Right lobe of liver (tissue), 6 donors: ENCODE data around the gene DCP2. TPM values are rescaled to one million over a fixed set of nuclear protein-coding genes. Genes with fewer than 3 reads are reported as not detected.

Source experiments
- ATAC-seq, 4 donors: fragments of 200-7000 bp; cut with Tn5 transposase; one replicate each; pipeline ENCODE4 v1.9.1; 2020; ENCODE audit warnings: mild to moderate bottlenecking in 4 of 4, moderate library complexity in 4 of 4
- DNase-seq, 3 donors: peaks; one replicate each; pipeline ENCODE4 v3.0.0-alpha.2; 2020
- H3K27ac ChIP-seq, 3 donors: fragments of 200-600 bp; one replicate each; pipeline ENCODE4 v1.8.0; 2022
- H3K27me3 ChIP-seq, 2 donors: fragments of 200-600 bp; one replicate each; pipeline ENCODE4 v1.8.0; 2022
- H3K36me3 ChIP-seq, 4 donors: fragments of 200-600 bp; sonication (generic) in 1 of 4; one replicate each; pipeline versions ENCODE4 v1.5.1 to v1.8.0; 2017 to 2022; ENCODE audit warnings: control low read depth in 1 of 4
- H3K4me1 ChIP-seq, 4 donors: fragments of 200-600 bp; sonication (generic) in 1 of 4; one replicate each; pipeline versions ENCODE4 v1.5.1 to v1.8.0; 2017 to 2022; ENCODE audit warnings: control low read depth in 1 of 4
- H3K4me3 ChIP-seq, 3 donors: fragments of 200-600 bp; one replicate each; pipeline ENCODE4 v1.8.0; 2022
- H3K9me3 ChIP-seq, 4 donors: fragments of 200-600 bp; sonication (generic) in 1 of 4; one replicate each; pipeline versions ENCODE4 v1.5.1 to v1.8.0; 2017 to 2022; ENCODE audit warnings: control low read depth in 1 of 4
- CTCF ChIP-seq, 4 donors: fragments of 200-600 bp in 3 of 4; fragments of 450-650 bp in 1 of 4; IDR thresholded peaks; one replicate each; pipeline versions ENCODE4 v1.5.1 to v1.8.0; 2016 to 2022; ENCODE audit warnings: antibody characterized with exemption in 4 of 4, mild to moderate bottlenecking in 2 of 4
- POLR2A ChIP-seq: fragments of 450-650 bp; IDR thresholded peaks from one replicate; pipeline ENCODE4 v1.6.1; 2017; ENCODE audit warnings: antibody characterized with exemption, mild to moderate bottlenecking
- WGBS: methylation state at CpG from one replicate; pipeline ENCODE4 v1.1.6; 2018; ENCODE audit warnings: low coverage, low lambda C conversion rate; ENCODE audit not compliant: insufficient coverage; ENCODE audit errors: missing lambda C conversion rate; 5-methylcytosine and 5-hydroxymethylcytosine counted together
- intact Hi-C, 2 donors: fragments of 100-400 bp; cut with DNase I; formaldehyde crosslinking; loops; one replicate each; pipeline versions ENCODE4 v1.11.2 to v1.14.1; 2022
- total RNA-seq, 6 experiments: library from RNA; depleted of rRNA in 2 of 6; stranded (reverse); fragments of >200 nt in 2 of 6; fragmentation: NEBNext Ultra II Directional in 3 of 6; extraction: Animal tissue kit (Norgen Biotek cat#: 25700) in 3 of 6; gene quantifications; one replicate each; pipeline versions ENCODE4 v1.1.0 to v1.2.4, GENCODE V29; 2016 to 2023
- donor health status: DM: no; HTN: yes; CAD: no.
- donor health status: DM: no; HTN: no; CAD: no.
- donor health status: DM: no; HTN: no; CAD: no.
- donor health status: DM: no; HTN: yes; CAD: no.
- donor health status: DM: no; HTN: yes; CAD: no.

The DCP2 gene
- total RNA-seq, 6 experiments from 2014 or later: 12.0 to 20.8 (median 14.6) TPM

GRCh38 chr5:113002423-113002822, 25.8 kb downstream of the DCP2 start:
- no peak for DNase-seq
- WGBS: 94% methylated on average over 5 of the region's 5 CpGs
- Histone ChIP-seq H3K36me3 (peaks cover 0 to 27% (median 6%) of the 10 kb centered on the region in 4 donors), H3K4me3 (no peak overlapping the region), H3K4me1 (peaks cover 0 to 5% (median 0%) of the 10 kb centered on the region in 4 donors), H3K9me3 (no peaks in the 10 kb centered on the region), H3K27me3 (no peaks in the 10 kb centered on the region), H3K27ac (no peak overlapping the region)
- TF ChIP-seq CTCF (IDR thresholded peaks at IDR 0.05): no peak
- no peak for TF ChIP-seq POLR2A
- intact Hi-C loops: no loop called here
- ATAC-seq: no peak

GRCh38 chr5:113003763-113004162, 27.2 kb downstream of the DCP2 start:
- Histone ChIP-seq H3K4me1 (peaks cover 0 to 5% (median 0%) of the 10 kb centered on the region in 4 donors), H3K27me3 (no peaks in the 10 kb centered on the region), H3K9me3 (no peaks in the 10 kb centered on the region), H3K4me3 (no peak overlapping the region), H3K36me3 (peaks cover 0 to 31% (median 6%) of the 10 kb centered on the region in 4 donors), H3K27ac (no peak overlapping the region)
- intact Hi-C loops: no loop called here
- no peak for TF ChIP-seq POLR2A
- no peak for TF ChIP-seq CTCF (IDR thresholded peaks at IDR 0.05)
- ATAC-seq (no peak), DNase-seq (no peak)
- 74% methylated on average over 3 of the region's 3 CpGs for WGBS

- DNase-seq (no peak), ATAC-seq (peak; percentile 38 to 86 (median 76))
- Histone ChIP-seq H3K9me3 (no peaks in the 10 kb centered on the region), H3K36me3 (peaks cover 0 to 38% (median 8%) of the 10 kb centered on the region in 4 donors), H3K4me3 (no peak overlapping the region), H3K27ac (no peak overlapping the region), H3K27me3 (no peaks in the 10 kb centered on the region), H3K4me1 (peaks cover 0 to 5% (median 0%) of the 10 kb centered on the region in 4 donors)
- intact Hi-C loops: no loop called here
- WGBS: 53% methylated on average over 1 of the region's 1 CpG
- no peak for TF ChIP-seq POLR2A
- no peak for TF ChIP-seq CTCF (IDR thresholded peaks at IDR 0.05)
Measured at GRCh38 chr5:113005454-113005853, 28.9 kb downstream of the DCP2 start.

DNA sequence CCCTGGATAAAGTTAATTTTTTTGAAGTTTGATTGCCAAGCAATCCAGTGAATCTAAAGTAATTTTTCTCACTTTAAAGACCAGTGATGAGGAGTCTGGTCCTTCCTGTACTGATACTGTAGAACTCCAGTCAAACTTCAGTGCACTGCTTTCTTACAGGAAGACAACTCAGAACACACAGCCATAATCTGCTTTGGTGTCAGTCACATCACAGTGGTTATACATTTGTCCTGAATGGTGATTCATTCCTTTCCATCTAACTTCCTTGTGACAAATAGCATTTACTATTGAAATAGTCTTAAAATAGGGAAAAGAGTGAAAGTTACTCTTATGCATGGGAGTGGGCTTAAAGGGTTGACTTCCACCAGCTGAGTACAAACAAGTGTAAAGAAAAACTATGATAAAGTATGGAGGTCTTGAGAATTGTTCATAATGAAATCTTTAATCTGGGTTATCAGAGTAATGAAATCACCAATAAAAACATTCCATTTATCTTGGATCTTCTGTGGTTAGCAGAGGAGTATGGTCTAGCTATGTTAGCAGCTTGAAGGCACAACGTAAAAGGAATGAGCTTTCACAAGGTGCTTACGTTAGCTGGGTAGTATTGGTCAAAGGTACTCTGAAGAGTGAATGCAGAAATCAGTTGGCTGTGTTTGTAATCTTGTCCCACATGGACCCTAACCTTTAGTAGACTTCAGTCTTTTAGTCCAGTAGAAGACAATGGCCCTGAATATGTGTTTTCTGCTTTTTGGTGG, 41.5 kb downstream of the DCP2 start:
- H3K9me3 ChIP-seq: no peaks in the 10 kb centered on the region
- 90% methylated on average over 2 of the region's 2 CpGs for WGBS
- DNase-seq (no peak), ATAC-seq (no peak)
- intact Hi-C loops: no loop called here
- no peak overlapping the region for H3K27ac ChIP-seq
- no peaks in the 10 kb centered on the region for H3K4me1 ChIP-seq
- no peaks in the 10 kb centered on the region for H3K27me3 ChIP-seq
- peaks cover 0 to 22% (median 5%) of the 10 kb centered on the region in 4 donors for H3K36me3 ChIP-seq
- TF ChIP-seq POLR2A (no peak), CTCF (IDR thresholded peaks at IDR 0.05) (no peak)
- H3K4me3 ChIP-seq: no peak overlapping the region
